ENCODE data around the gene GALK1.

The GALK1 gene

DNA sequence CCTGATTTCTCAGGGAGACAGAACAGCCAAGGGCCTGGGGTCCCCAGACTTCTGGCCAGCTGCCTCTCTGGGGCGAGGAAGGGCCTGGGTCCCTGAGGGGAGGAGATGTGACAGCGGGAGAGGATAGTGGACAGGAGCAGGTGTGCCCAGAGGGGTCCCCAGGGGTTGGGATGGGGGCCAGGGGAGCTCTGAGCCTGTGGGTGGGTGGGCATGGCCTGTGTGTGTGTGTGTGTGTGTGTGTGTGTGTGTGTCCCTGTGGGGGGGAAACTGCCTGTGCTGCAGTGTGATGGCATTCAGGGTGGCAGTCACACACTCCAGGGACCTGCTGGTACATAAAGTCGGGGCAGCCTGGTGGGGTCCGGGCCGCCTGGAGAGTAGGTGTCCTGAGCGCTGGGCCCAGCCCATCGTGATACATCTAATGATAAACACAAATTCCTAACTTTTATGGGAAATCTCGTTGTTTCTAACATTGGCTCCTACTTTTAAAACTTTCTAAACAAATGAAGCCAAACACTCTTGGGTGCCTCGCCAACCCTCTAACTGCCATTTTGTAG is 42.4 kb downstream of the GALK1 start:
- DNase-seq: no peak

DNA sequence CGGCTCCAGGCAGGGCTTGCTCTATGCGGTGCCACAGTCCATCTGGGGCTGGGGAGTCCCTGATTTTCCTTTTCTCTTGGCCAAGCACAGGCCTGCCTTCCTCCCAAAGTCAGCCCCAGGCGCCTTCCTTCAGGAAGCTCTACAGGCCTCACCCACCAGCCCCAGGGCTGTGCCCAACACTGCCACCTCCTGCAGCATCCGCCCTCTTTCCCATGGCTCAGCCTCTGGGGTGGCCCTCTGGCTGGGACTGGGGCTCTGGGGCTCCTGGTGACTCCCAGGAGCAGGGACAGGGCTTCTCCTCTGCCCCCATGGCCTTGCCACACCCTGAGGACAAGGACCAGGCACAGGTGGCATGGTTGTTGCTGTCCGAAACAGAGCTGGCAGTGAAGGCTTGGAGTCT is 42.9 kb downstream of the GALK1 start:
- DNase-seq: no peak

DNA sequence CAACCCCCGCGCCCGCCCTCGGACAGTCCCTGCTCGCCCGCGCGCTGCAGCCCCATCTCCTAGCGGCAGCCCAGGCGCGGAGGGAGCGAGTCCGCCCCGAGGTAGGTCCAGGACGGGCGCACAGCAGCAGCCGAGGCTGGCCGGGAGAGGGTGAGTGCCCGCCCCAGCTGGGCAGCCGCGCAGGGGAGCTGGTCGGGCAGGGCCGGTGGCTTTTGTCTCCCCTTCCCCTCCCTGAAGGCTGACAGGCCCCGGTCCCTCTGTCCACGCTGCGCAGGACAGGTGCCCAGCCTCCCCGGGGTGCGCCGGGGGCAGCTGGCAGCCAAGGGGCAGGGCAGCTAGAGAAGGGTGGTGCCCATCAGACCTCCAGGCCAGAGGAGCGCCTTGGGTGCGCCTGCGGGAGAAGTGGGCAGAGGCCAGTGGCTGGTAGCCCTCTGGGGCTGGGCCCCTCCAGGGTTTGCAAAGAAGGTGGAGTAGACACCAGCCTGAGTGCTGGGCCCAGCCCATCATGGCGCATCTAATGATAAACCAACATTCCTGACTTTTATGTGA is 43.5 kb downstream of the GALK1 start:
- DNase-seq: no peak

DNA sequence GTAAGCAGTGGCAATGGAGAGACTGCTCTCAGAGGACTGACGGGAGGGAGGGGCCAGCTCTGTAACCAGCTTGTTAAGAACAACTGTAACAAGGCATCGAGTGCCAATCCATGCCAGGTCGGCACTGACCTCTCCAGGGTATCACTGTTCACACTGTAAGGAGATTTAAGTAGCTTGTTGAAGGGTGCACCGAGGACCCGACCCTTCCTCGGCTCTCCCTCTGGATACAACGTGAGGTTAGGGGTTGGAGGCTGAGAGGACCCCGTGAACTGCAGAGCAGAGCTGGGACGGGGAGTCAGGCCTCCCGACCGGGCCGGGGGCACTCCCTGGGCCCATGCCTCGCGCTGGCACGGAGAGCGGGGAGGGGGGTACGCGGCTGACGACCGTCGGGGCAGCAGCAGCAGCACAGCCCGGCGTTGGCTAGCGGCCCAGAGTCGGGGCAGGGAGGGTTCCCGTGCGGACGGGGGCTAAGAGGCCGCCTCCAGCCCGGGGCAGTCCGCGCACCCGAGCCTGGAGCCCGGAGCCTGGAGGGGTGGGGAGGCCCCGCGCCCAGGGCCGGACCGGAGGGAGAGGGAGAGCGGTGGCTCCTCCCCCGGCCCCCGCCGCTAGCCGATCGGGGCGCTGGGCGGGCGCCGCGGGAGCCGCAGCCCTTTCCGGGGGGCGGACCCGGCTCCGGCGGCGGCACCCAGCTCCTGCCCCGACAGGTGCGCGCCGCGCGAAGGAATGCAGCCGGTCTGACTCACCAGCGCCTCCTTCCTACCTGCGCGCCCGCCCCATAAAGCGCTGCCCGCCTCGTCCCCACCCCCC is 44.1 kb downstream of the GALK1 start, which contains the start of gene ITGB4:
ITGB4 (plus strand) TSS at position 804 of the 807 bp plus-strand sequence. CDS start 3,245 bp downstream, outside the sequence.
- DNase-seq: peak; percentile 13 to 31

DNA sequence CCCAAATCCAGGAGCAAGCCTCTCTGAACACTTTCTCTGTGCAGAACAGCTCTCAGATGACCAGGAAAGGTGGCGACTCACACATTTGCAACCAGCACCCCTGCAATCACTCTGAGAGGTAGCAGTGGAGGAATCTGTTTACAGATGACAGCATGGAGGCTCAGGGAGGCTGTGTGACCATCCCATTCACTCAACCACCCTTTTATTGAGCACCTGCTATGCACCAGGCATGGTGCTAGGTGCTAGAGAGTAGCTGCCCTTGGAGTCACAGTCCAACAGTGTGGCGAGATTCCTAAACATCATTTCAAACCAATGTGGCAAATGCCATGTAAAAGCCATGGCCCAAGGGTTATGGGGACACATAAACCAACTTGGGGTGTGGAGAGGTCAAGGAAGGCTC is 45.3 kb downstream of the GALK1 start:
- no peak for DNase-seq

DNA sequence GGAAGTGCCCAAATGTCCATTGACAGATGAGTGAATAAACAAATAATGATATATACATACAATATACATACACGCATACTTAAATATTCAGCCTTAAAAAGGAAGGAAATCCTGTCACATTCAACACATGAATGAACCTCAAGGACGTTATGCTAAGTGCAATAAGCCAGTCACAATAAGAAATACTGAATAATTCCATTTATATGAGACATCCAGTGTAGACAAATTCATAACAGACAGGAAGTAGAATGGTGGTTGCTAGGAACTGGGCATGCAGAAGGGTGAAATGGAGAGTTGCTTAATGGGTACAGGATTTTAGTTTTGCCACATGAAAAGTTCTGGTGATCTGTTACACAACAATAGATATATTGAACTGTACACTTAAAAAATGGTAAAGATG is 52.5 kb downstream of the GALK1 start:
- no peak for DNase-seq
